NCI-H524 treated with DMSO at 0.1 percent for 48 hours (cell line): ENCODE results near the gene SLC35E2B.
A peak's percentile ranks its signal among the peaks of the same experiment; 100 is the strongest.
"Not testable (repeated sequence)": the region's sequence is repeated elsewhere in the genome, so short reads cannot be mapped to it uniquely, and the experiment has no call there.

ENCODE experiments used
- DNase-seq: peaks from one replicate; lab custom pipeline; 2025; lab: John Stamatoyannopoulos, UW

SLC35E2B gene

DNA sequence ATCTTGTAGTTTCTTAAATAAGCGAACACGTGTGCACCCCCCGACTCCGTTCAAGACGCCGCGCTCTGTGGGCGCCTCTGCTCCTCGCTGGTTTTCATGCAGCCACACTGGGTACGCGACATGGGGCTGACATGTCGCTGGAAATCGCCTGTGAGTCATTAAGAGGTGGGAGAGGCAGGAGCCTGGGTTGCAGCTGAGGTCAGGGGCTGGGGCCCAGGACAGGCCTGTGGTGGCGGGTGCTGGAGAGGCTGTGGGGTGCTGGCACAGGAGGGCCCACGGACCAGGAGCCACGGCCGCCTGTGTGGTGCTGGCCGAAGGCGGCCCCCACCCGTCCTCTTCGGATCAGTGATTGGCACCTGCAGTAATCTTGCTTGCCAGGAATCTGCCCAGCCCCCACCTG lies 17.8 kb downstream of the SLC35E2B start:
- DNase-seq: not testable (repeated sequence)

DNA sequence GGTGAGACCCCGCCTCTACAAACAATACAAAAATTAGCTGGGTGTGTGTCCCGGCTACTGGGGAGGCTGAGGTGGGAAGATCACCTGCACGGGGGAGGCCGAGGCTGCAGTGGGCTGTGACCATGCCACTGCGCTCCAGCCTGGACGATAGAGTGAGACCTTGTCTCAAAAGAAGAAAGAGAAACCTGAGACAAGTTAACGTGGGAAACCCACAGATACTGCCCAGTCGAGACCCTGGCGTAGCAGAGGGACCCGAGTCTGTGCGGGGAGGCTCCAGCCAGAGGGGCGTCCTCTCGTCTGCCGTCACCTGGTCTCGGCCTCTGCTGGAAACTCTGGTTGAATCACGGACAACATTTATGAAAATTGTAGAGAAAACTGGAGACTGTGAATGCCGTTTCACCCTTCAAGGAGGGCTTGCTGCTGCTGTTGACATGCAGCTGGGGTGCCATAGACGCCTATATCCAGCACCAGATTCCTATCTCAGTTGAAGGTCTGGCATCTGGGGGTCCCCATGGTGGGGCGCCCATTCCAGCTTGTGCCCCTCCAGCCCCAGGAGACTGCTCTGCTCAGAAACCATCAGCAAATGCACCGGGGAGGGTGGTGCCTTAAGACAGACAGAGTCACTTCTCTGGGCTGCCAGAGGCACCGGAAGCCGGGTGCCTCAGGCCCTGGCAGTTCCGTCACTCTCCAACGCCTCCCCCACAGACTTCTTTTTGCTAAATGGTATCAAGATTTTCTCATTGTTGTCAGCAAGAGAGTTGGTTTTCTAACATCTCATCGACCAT lies 20.2 kb downstream of the SLC35E2B start:
- no peak for DNase-seq

DNA sequence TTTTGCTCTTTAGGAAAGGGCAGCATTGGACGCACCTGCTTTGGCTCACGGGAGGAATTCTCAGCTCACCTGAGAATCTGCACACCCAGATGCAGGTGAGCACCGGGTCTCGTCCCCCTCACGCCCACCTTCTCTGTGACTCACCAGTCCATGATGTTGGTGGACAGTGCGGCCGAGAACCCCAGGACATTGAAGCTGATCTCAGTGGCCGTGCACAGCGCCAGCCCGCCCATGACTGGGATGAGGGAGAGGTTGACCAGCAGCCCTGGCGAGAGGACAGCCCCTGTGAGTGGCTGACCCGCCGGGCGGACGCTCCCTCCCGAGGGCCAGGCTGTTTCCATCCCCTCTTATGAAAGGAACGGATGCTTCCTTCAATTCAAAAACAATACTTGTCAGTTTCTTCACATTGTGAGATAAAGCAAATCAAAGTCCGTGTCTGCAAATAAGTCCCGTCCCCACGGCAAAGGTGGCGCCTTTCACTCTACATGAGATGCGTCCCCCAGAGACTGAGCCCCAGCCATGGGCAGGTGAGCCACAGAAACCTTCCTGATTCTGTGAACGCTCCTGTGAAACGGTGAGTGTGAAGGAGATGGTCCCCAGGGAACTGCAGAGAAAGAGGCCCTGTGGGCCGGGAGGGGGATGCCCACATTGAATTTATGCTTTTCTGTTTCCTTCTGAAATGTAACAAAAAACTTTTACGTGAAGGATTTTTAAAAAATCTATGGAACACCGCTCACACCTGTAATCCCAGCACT lies 21.1 kb downstream of the SLC35E2B start:
- DNase-seq: no peak

DNA sequence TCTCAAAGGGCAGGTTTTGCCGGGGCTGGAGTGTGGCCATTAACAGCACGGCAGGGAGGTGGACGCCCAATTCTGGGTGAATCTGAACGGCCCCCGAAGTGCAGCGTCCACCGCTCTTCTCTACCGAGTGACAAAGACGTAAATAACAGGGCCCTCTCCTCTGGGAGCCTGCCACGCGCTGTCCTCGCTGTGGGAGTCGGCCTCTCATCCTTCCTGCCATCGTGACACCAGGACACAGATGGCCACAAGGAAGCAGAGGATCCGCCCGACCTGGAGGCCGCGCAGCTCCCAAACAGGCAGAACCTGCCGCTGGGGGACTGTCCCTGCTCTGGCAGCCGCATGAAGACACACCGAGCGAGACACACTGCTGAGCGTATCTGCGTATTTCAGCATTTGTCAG lies 21.7 kb downstream of the SLC35E2B start:
- no peak for DNase-seq

DNA sequence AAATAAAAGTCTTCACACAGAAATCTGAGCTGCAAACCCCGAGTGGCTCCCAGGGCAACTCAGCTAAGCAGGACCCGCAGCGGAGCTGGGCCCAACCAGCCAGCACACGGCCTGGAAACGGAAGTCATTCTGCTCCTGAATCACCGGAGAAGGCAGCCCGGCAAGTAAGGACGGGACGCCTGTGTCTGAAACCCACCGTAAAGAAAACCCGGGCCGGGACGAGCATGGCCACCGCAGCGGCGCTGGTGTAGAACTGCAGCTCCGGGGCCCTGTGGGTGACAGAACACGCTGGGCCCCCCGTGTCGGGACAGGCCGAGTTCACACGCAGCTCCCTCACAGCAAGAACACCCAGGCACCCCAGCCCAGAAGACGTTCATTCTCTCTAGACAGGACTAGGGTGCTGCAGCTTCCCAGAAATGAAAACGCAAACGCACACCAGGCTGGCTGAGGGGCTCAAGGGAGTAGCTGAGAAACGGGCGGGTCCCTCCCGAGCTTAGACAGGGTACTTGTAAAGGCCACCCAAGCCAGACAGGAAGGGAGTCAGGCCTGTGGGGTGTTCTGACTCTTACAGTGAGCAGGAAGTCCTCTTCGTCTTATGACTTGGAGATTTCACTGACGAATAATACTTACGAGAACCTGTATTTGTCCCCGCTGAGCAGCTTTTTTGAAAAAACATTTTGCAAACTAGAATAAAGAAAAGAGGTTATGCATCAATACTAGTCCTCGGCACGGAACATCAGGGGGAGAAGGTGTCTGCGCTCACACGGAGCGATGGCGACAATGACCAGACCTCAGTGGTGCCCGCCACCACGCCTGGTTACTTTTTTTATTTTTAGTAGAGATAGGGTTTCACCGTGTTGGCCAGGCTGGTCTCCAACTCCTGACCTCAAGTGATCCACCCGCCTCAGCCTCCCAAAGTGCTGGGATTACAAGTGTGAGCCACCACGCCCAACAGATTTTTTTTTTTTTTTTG lies 22.8 kb downstream of the SLC35E2B start:
- DNase-seq: no peak

DNA sequence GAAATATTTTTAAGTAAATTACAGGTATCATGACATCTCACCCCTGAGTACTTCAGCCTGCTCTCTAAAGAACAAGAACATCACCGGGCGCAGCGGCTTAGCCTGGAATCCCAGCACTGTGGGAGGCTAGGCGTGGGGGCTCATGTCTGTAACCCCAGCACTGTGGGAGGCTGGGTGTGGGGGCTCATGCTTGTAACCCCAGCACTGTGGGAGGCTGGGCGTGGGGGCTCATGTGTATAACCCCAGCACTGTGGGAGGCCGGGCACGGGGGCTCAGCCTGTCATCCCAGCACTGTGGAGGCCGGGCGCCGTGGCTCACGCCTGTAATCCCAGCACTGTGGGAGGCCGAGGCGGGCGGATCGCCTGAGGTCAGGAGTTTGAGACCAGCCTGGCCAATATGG lies 26.1 kb downstream of the SLC35E2B start:
- no peak for DNase-seq

DNA sequence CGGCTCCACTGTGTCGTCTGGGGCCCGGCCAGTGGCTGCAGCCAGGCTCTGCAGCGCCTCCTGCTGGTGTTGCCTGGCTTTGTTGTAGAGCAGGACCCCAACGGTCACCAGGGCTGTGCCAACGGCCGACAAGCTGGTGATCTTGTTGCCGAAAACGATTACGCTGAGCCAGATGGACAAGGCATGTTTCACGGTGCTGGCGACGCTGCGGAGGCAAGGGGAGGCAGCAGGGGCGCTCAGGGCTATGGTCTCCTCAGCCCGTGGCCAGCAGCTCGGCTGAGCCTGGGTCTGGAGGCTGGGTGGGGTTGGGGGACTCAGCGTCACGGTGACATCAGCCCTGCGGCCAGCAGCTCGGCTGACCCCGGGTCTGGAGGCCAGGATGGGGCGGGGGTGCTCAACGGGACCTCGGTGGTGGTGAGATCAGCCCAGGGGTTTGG lies 26.8 kb downstream of the SLC35E2B start:
- no peak for DNase-seq

DNA sequence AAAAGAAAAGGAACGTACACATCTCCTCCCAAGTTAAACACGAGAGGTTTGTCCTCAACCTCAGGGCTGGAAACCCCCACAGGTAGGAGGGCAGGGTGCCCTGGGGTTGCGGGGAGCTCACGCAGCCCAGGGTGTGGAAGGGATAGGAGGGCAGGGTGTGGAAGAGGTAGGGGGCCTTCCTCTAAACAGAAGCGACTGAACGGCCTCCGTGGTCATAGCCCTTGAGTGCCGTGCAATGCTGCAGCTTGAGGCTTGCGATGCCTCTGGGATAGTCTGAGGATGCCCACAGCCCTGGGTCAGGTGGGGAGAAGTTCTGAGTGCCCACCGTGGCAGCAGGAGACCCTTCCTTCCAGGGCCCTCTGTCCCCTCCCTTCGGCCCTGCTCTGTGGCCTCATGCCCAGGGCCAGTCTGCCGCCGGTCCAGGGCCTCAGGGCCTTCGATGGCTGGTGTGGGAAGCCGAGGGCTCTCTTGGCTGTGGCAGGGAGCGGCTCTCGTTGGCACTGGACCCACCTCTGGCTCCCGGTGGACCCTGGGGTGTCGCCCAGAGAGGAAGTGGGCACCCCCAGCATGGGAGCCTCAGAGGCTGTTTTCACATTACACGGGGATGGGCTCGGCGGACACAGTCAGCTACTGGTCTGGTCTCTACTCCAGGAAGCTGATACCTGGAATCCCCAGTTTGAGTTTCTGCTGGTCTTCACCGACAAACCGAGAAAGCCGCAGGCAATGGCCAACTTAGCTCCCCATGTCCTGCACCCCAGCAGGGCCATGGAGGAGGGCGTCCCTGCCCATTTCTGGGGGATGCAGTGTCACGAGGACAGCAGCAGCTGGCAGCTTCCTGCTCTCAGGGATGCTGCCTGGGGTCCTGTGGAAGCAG lies 27.4 kb downstream of the SLC35E2B start:
- DNase-seq: no peak

DNA sequence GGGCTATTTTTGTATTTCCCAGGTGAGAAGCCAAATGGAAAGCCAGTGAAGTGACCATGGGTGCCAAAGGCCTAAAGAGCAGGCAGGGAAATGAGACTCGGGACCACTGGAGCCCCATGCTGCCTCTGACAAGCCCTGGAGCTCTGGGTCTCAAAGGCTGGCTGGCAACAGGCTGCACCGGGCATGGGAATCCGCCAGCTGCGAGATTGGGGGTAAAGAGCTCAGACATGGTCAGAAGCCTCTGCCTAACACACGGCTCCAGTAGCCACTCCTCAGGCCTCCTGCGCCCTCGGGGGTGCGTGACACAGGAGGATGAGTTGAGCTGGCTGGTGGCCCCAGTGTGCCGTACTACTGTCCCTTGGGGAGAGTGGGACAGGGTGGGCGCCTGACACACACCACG lies 28.3 kb downstream of the SLC35E2B start:
- DNase-seq: not testable (repeated sequence)

DNA sequence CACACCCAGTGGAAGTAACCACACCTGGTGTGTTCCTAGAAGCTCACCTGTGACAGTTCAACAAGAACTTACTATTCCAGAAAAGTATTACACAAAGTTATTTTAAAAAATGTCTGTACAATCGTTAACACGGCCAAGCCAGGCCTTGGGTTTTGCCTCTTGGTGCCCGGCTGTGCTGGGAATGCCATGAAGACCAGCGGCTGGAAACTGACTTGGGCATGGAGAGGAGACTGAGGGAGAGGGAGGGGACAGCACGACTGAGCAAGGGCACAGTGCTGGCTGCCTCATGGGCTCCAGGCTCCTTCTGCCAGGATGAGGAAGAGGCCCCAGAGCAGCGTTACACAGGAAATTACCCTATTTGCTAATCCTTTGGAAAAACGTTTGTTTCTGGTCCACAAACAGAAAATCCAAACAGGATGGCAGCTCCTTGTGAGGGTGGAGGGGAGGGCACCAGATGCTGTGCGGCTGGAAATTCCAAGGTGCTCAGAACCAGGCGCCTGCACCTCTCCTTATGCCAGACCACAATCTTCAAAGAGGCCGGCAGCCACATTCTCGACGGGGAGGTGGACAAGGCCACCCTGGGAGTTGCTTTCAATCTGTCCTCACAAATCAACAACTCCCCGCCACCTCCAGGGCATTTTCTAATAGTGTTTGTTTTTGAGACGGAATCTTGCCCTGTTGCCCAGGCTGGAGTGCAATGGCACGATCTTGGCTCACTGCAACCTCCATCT lies 29.6 kb downstream of the SLC35E2B start:
- not testable (repeated sequence) for DNase-seq

DNA sequence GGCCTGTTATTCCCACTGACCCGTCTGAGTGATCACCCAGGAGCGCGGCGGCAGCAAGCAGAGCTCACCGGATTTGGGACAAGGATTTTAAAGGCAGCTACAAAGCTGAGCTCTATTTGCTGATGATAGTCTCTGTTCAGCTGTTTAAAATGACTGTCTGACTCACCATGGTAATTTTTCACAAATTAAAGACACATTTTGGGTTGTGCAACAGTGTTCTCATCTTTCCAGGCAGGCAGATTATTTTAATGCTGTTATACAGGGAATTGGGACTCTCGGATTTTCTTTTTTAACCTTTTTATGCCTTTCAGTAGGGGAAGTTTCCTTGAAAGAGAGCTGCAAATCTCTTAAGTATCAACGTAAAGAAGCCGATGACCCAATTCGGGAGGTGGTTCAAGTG lies 30.2 kb downstream of the SLC35E2B start:
- DNase-seq: not testable (repeated sequence)

DNA sequence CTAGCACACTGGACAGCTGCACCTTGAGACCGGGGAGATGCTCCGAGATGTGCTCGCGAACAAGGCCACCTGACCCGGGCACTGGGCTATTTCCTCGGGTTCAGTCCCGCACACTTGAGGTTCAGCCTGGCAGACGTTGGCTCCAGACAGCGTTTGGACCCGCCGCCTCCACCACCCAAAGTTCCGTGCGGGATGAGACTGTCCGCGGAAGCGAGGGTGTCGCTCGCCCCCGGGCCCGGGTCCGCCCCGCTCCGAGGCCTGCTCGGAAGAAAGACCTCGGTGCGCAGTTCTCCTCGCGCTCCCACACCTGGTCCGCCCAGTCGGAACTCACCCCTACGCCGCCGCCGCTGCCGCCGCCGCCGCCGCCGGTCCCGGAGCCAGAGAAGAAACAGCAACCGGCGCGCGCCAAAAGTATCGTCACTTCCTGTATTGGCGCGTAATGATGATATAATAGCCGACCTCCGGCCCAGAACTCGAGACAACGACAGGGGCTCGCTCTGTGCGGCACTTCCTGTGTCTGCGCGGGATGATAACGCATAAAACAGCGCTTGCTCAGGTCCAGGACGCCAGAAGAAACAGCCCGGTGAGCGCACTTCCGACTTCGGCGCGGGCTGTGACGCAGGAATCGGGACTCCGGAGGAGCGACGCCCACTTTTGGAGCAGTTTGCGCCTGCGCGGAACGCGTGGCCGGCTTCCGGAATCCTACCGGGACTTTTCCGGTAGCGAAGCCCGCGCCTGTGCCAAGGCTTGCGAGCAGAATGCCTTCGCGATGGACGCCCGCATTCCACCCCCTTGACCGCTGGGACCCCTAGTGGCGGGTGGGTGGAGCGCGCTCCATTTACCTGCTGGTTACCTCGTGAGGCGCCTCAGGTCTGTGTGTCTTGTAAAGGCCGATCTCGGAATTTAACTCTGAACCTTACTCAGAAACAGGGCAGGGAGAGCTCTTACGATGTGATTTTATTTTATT lies 33.7 kb downstream of the SLC35E2B start, which contains the start of gene CDK11B:
CDK11B (minus strand) TSS at position 422 of the 967 bp plus-strand sequence. CDS start 1,519 bp downstream, outside the sequence.
- DNase-seq: peak; percentile 34

DNA sequence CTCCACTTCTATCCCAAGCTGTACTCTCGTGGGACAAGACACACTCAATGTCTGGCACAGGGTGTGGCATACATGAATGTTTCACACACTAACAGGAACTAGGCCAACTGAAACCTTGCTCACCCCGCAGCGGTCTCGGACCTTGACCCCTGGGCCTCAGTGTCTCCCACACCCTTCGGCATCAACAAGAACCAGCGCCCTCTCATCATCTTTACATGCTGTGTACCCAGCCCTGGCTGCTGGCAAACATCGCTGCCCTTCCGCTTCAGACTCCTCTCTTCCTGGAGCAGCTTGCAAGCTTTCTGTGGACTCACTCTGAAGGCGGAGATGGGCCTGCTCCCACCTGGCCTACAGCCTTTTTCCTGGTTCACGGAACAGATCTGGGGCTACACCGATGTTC lies 44.3 kb downstream of the SLC35E2B start:
- not testable (repeated sequence) for DNase-seq

DNA sequence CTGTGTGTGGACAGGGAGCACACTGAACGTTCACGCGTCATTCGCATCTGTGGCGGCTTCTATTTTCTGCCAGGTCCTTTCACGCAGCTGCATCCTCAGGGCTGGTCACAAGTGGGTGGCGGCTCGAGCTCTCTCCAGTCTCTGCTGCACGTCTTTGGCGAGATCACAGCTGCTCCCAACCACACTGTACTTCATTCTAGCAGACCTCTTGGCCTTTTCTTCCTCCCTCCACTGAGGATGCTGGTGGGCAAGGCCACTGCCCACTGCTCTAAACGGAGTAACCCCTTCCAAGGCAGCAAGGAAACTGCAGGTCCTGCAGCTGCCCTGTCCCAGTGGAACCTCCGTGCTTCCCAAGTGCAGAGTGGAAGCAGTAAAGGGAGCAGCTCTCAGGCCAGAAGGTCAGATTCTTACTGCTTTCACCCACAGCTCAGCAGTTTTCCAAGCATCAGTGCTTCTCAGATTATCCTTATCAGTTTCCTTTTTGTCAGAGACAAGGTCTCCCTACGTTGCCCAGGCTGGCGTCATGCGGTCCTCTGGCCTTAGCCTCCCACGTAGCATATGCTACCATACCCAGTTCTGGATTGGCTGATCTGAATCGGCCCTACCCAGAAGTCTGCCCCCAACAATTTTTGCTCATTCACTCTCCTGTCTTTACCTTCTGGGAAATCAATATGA lies 44.9 kb downstream of the SLC35E2B start:
- not testable (repeated sequence) for DNase-seq

DNA sequence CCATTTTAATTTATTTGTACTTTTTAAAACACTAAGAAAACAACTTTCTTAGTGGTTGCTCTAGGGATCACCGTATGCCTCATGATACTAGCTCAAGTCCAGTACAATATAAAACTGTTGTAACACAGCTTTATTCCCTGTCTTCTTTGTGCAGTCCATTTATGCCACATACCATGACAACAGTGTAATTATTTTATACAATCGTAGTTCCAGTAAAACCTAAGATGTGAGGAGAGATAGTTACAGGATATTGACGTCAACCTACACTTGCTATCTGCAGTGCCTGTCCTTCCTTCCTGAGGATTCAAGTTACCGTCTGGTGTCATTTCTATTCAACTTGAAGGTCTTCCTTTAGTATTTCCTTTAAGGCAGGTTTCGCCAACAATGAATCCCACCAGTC lies 46.3 kb downstream of the SLC35E2B start:
- DNase-seq: not testable (repeated sequence)

DNA sequence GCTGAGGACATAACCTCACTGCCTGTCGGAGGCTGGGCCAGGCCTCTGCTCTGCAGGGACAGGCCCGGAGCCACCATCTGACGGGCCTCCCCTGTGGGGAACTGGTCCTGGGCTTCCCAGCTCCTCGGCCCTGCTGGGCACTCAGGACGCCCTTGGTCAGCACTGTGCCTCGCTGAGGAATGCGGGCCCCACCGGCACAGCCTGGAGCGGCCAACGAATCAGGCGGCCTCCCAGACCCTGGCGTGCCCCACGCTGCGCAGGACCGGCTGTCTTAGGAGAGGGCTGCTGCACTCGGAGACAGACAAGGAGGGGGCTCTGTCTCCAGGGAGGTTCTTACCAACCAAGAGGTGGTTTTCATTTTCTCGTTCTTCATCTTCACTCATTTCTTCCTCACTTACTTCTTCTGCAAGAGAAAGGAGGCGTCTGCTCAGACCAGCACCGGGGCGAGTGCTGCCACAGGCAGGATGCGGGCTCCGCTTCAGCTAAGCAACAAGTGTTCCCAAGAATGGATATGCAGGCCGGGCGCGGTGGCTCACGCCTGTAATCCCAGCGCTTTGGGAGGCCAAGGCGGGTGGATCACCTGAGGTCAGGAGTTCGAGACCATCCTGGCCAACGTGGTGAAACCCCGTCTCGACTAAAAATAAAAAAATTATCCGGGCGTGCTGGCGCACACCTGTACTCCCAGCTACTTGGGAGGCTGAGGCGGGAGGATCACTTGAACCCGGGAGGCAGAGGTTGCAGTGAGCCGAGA lies 51.7 kb downstream of the SLC35E2B start:
- DNase-seq: not testable (repeated sequence)

DNA sequence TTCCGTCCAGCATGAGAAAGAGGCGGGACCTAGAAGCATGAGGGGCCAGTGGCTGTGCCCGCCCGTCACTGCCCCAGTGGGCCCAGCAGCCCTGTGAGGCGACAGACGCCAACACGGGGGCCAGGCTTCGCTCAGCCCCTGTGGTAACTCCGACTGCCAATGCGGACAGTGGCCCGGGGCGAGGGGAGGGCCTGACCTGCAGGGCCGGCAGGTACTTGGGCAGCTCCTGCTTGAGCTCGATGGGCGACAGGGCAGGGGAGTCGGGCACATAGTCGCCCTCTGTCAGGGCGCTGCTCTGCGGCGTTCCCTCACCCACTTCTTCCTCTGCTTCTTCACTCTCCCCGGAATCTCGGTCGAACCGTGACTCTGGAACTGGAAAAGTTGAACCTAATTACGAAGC lies 52.5 kb downstream of the SLC35E2B start:
- DNase-seq: not testable (repeated sequence)

DNA sequence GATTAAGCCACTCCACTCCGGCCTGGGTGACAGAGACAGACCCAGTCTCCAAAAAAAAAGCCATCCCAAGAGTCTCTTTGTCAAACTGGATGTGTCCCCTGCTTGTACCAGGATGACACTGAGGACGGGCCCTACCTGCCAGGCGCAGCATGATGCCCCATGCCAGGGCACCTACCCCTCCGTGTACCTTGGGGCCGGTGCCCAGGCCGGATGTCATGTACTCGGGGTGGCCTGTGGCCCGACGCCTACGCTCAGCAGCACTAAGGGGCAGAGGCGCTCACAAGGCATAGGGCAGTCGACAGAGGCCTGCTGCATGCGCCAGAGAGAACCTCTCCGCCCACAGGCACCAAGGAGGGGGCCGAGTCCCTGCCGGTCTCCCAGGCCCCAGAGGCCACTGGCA lies 53.2 kb downstream of the SLC35E2B start:
- DNase-seq: not testable (repeated sequence)
